ENCODE results near the gene SCN4A. TPM values are rescaled to one million over a fixed set of nuclear protein-coding genes. Genes with fewer than 3 reads are reported as not detected.
A peak's percentile ranks its signal among the peaks of the same experiment; 100 is the strongest.
"Not testable (repeated sequence)": the region's sequence is repeated elsewhere in the genome, so short reads cannot be mapped to it uniquely, and the experiment has no call there.

The SCN4A gene
- total RNA-seq, result 0.56 TPM
- long read RNA-seq, partial matches to known transcripts, result 0 of 1 reads
- long read RNA-seq, other reads (novel, unspliced or antisense), result 1 of 1 reads

DNA sequence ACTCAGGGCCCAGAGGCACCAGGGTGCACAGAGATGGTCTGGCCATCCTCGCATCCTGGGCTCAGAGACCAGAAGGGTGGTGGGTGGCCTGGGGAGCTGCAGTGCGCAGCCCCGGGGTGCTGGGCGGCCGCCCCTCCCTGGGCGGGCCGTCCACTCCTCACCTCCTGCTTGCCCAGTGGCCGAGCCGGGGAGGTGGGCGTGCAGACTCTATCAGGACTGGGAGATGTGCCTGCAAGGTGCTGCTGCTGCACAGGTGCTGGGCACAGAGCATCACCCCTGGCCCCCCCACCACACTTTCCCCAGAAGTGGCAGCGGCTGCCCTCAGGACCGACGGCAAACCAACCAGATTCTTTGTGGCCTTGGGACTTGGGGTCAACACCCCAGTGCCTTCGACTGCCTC lies at the start of gene SCN4A:
TSS of gene SCN4A (minus strand) at position 123 of the 400 bp plus-strand sequence. CDS start at position 46, 77 bp downstream.
- intact Hi-C loops (cut with DNase I), result no loop called here
- no peak for DNase-seq
- no peak for ATAC-seq (ENCODE audit: poor library complexity)

DNA sequence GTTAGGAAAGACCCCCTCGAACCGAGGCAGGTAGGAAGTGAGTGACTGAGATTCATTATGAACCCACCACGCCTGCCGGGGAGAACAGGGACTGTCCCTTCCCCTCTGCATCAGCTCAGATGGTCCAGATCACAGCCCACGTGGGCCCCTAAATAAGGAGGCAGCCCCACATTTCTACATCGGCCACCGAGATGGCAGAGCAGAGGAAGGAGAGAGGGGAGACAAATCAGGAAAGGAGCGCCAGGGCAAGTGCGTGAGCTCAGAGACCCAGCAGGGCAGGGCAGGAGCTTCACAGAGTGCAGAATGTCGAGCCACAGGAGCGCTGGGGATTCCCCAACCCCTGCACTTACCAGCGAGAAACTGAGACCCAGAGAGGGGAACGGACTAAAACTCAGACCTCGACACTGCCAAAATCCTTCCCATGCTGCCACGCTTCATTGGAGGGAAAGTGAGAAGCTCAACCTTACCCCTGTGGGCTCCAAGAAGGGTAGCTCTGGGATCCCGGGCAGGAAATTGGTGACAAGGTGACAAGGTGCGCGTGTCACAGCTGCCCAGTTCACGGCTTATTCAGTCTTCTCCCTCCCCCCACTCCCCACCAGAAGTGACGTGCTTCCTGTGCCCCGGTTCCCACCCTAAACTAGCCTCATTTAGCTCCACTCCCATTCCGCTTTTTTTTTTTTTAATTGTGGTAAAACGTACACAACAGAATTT lies 47.5 kb upstream of the SCN4A start, which contains the start of gene ICAM2:
TSS of gene ICAM2 (minus strand) at position 578 of the 711 bp plus-strand sequence. CDS start 13,942 bp downstream, outside the sequence.
- intact Hi-C loops (cut with DNase I), result loop anchor here (10.0 kb wide), 1 partner anchor 105 kb away; the partner anchor contains the start of genes CSHL1 and GH1
- DNase-seq (peak; percentile 80), ATAC-seq (ENCODE audit: poor library complexity) (peak; percentile 88)

GRCh38 chr17:64019551-64019961 lies 46.8 kb upstream of the SCN4A start:
- DNase-seq; intact Hi-C loops (cut with DNase I); ATAC-seq (ENCODE audit: poor library complexity): not testable (repeated sequence)

GRCh38 chr17:64017381-64017980 lies 44.8 kb upstream of the SCN4A start:
- intact Hi-C loops (cut with DNase I), result no loop called here
- ATAC-seq (ENCODE audit: poor library complexity), result no peak
- no peak for DNase-seq

DNA sequence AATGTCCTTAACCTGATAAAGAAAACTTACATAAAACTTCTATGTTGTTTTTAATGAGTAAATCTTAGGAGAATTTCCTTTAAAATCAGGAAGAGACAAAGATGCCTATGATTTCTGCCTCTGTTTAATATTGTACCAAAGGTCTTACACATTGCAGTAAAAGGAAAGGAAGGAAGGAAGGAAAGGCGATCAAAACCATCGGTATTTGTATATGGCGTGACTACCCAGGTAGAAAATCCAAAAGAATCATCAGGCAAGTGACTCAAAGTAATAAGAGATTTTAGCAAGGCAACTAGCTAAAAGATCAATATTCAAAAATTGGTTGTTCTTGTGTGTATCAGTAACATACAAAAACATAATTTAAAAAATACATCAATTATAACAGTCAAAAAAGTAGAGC lies 44.3 kb upstream of the SCN4A start:
- no peak for ATAC-seq (ENCODE audit: poor library complexity)
- intact Hi-C loops (cut with DNase I), result no loop called here
- DNase-seq, result no peak

DNA sequence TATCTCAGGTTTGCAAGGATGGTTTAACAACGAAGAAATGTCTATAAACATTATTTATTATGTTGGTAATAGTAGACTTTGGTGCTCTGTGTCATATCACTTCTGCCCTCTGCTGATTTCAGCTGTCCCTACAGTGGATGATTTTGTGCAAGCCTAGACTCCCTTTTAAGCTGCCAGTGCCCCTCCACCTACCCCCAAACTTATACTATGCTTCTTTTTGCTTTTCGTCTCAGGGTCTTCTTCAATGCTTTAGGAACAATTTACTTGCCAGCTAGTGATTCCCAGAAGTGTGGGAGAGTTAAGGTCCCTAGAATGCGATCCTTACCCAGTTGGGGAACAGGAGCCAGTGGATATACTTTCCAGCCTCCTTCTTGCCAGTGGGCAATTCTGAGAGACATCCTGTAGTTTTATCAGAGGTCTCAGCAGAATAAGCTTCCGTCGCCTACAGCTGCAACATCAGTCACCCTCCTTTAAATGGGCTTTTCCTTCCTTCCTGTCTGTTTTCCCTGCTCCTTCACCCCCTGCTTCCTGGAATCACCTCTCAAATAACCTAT lies 43.6 kb upstream of the SCN4A start:
- ATAC-seq (ENCODE audit: poor library complexity) (no peak), DNase-seq (no peak)
- intact Hi-C loops (cut with DNase I), result no loop called here

GRCh38 chr17:64015447-64015846 lies 42.7 kb upstream of the SCN4A start:
- DNase-seq (no peak), ATAC-seq (ENCODE audit: poor library complexity) (no peak)
- intact Hi-C loops (cut with DNase I), result no loop called here

DNA sequence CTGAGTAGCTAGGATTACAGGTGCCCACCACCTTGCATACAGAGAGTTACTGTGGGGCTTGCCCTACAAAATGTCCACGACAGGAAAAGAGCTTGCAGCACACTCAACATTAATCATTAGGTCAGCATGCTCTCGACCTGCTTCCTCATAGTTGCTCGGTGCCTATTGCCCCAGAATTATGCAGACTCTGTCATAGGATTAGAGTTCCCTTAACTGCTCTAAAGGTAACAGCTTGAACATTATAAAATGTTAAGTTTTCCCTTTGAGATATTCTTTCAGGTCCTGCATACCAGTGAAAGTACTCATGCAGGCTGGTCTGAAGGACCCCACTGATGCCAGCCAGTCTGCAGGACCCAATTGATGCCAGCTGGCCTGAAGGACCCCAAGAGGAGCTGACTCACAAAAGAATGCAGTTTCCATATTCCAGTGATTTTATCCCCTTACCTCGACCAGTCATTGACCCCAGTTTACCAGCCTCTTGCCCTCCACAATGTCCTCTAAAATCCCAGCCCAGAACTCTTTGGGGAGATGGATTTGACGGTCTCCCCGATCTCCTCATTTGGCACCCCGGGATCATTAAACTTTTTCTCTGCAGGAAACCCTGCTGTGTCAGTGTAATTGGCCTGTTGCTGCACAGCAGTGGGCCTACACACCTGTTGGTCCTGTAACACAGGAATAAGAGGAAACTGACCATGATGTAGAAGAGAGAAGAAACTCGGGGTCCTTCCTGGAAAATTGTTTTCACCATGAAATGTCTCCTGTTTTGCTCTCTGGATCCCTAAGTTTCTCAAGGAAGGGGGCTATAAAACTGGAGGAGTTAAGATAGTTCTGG lies 37.1 kb upstream of the SCN4A start:
- intact Hi-C loops (cut with DNase I), result no loop called here

DNA sequence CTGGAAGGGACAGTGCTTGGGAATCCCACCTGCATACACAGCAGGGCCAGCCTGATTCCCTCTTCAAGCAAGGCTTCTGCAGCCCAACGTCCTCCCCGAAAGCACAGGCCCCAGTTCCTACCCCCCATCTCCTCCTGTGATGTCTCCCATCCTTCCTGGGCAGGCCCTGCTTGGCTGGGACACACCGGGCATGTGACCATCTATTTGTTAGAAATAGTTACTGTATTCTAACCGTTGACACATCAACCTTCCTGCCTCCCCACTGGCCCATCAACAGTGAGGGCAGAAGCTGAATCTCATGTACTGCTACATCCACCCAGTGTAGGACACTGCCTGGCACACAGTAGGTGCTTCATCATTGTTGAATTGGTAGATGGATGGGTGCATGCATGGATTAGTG lies 36.1 kb upstream of the SCN4A start:
- ATAC-seq (ENCODE audit: poor library complexity), result no peak
- DNase-seq, result no peak
- intact Hi-C loops (cut with DNase I), result no loop called here

More for the DNA sequence above, 37.1 kb upstream of the SCN4A start:
- no peak for ATAC-seq (ENCODE audit: poor library complexity)
- DNase-seq, result no peak

- ATAC-seq (ENCODE audit: poor library complexity), result no peak
- intact Hi-C loops (cut with DNase I), result no loop called here
Measured at GRCh38 chr17:64008346-64008745, 35.6 kb upstream of the SCN4A start.

DNA sequence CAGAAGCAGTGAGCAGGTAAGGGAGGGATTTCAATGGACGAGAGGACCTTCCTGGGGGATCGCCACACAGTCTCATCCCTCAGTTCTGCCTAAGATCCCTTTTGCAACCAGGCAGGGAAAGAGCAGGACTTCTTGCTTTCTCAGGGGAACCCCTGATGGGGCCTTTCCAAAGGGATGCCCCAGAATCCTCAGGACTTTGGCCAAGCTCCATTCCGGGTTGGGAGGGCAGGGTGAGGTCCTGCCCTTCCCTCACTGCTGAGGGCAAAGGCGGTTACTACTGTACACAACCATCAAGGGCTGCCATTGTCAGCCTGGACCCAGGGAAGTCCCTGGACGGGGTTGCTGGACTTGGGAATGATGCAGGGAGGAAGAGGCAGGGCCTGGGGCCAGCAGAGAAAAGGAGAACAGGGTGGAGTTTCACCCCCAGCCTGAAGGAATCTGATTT lies 35.1 kb upstream of the SCN4A start:
- intact Hi-C loops (cut with DNase I), result no loop called here
- peak; percentile 21 for ATAC-seq (ENCODE audit: poor library complexity)
- DNase-seq, result no peak

More at GRCh38 chr17:64008346-64008745, 35.6 kb upstream of the SCN4A start:
- no peak for DNase-seq

DNA sequence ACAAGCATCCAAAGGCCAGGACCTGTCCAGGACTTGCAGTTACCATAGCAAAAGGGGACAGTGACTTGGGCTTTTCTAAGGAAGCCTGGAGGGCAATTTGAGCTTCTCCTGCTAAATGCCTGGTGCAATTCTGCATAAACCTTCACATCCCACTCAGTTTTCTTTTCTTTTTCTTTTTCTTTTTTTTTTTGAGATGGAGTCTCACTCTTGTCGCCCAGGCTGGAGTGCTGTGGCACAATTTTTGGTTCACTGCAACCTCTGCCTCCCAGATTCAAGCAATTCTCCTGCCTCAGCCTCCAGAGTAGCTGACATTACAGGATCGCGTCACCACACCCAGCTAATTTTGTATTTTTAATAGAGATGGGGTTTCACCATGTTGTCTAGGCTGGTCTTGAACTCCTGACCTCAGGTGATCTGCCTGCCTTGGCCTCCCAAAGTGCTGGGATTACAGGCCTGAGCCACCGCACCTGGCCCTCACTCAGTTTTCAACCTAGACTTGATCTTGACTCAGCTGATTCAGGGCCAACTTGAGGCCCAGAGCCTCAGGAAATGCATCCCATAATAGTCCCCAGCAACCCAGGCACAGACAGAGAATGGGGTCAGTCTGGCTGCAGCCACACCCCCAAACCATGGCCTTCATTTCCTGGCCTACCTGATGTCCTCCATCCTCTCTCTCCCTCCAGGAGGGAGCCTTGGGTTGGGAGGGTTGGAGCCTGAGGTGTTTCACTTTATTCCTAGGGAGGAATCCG lies 34.5 kb upstream of the SCN4A start:
- intact Hi-C loops (cut with DNase I); DNase-seq; ATAC-seq (ENCODE audit: poor library complexity): not testable (repeated sequence)

DNA sequence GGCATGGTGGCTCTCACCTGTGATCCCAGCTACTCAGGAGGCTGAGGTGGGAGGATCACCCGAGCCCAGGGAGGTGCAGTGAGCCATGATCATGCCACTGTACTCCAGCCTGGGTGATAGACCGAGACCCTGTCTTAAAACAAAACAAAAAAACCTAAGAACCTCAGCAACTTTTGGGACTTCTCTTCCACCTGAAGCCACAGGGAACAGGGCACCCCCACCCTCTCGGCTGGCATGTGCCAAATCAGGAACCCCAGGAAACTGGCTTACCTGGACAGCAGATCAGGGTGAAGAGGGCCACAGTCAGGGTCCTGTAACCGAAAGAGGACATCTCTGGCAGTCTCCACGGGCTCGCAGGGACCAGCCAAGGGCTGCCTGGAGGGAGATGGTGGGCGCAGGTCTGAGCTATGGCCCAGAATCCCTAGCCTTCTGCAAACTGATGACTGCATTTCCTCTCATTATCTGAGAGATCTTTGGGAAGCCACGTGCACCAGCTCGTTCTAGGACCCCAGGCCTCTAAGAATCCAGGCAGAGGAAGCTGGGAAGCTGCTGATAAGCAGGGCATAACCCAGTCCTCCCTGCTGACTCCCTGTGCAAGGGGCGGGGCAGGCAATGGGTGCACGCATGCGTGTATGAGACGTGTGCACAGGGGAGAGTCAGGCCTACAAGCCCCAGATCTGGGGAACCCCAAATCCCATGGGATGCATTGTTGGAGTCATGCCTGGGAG lies 33.8 kb upstream of the SCN4A start:
- peak; percentile 75 for ATAC-seq (ENCODE audit: poor library complexity)
- intact Hi-C loops (cut with DNase I), result no loop called here
- DNase-seq, result peak; percentile 84

GRCh38 chr17:64005734-64006167 lies 33.0 kb upstream of the SCN4A start:
- DNase-seq, result no peak
- ATAC-seq (ENCODE audit: poor library complexity), result no peak
- intact Hi-C loops (cut with DNase I), result no loop called here

DNA sequence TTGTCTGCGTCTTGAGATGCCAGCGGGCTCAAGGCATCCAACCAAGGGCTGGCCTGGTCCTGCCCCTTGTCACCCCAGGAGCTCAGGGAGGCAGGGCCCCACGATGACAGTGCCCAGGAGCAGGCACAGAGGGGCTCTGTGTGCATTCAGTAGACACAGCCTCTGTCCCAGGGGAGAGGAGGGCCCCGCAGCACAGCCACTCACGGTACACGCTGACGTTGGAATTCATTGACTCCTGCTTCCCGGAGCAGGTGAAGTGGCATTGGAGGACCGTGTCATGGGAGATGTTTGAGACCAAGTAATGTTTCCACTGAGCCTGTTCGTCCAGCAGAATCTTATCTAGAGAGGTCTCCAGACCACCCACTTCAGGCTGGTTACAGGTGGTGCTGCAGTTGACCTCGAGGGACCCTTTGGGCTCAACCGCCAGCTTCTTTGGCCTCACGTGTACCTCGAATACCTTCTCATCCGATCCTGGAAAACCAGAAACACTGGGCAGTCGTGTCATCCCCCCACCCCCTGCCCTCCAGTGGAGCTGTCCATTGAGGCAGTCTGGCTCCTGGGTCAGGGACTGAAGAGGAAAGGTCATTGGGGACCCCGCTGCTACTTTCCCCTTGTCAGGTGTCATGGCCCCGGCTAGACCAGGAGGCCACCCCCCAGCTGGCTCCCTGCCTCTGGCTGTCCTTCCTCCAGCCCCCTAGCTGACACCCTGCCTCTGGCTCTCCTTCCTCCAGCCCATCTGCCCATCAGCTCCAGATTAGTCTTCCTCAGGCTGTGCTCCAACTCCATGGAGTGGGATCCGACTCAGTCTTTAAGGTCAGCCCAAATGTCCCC lies 32.4 kb upstream of the SCN4A start:
- intact Hi-C loops (cut with DNase I), result no loop called here
- DNase-seq, result no peak

GRCh38 chr17:64004218-64004770 lies 31.6 kb upstream of the SCN4A start:
- DNase-seq (no peak), ATAC-seq (ENCODE audit: poor library complexity) (no peak)
- intact Hi-C loops (cut with DNase I), result no loop called here

More for the DNA sequence above, 32.4 kb upstream of the SCN4A start:
- ATAC-seq (ENCODE audit: poor library complexity), result no peak

Measured in Right ventricle myocardium superior (tissue), 1 donor.